ENCODE data around the gene CACNA2D2. TPM values are rescaled to one million over a fixed set of nuclear protein-coding genes. Genes with fewer than 3 reads are reported as not detected.
A peak's percentile ranks its signal among the peaks of the same experiment; 100 is the strongest.

The CACNA2D2 gene
- total RNA-seq, 1 experiment from 2014 or later, result not detected

DNA sequence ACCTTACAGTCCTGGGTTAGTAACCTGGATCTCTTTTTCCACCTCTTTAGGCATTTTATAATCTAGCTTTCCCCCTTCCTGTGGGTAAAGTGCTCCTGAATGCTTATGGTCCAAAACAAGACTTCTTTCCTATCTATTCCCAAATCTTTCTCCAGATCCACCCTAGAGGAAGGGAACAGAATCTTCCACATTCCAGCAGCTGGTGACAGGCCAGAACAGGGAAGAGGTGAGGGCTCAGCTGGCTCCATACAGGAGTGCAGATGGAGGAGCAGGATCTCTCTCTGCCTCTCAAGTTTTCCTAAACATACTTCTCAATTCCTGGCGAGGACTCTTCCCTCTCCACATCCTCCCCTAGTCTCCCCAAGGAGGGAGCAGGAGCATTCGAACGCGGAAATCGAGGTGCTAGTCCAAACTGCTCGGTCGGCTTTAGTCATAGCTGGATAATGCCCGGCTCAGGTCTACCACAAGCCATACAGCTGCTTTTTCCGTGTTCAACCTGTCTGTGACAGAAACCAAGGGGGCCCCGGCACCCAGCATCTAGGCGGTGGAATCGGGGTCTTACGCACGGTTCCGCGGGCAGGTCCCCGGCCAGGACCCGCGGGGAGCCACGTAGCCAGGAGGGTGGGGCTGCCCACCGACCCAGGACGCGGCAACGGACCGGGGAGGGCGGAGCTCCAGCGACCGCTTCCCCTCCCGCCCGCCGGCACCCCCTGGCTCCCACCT lies 166.8 kb downstream of the CACNA2D2 start:
- peak in 1 of 2 experiments; percentile 38 for DNase-seq
- Histone ChIP-seq H3K4me1 (peaks cover 4% of the 10 kb centered on the region; the same call in 1 of the 2 replicates), H3K9me3 (replicated peaks) (no peaks in the 10 kb centered on the region), H3K36me3 (peaks cover 6% of the 10 kb centered on the region; the same call in 1 of the 2 replicates), H3K27me3 (no peaks in the 10 kb centered on the region), H3K27ac (peak overlapping the region; percentile 67), H3K4me3 (peak overlapping the region; percentile 79)

- Histone ChIP-seq H3K9me3 (replicated peaks) (no peaks in the 10 kb centered on the region), H3K27me3 (no peaks in the 10 kb centered on the region), H3K27ac (no peak overlapping the region), H3K4me3 (no peak overlapping the region), H3K4me1 (peaks cover 4% of the 10 kb centered on the region; the same call in 1 of the 2 replicates), H3K36me3 (peaks cover 23% of the 10 kb centered on the region; the same call in 1 of the 2 replicates)
- no peak for DNase-seq
These were observed 168.9 kb downstream of the CACNA2D2 start for GRCh38 chr3:50334339-50335075.

DNA sequence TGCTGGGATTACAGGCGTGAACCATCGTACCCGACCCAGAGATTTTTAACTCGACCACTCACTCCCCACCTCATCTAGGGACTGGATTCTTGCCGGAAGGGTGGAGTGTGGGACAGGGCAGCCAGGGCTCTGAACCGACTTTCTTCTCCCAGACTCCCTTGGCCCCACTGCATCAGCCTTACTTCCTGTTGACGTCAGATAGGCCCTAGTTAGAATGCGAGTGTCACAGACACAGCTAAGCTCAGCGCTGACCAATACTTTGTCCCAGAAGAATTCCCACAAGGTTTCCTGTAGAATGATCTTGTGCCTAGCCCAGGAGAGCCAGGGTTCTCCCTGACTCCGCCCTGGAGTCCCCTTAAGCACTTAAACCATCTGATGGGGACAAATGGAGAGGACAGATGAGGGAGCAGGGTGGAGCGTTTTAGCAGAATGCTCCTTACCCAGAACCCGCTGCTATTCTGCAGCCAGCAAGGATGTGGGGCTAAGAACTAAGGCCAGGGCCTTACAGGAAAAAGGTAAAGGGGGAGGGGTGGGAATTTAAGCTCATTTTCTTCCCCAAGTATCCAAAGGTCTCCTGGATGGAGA lies 169.6 kb downstream of the CACNA2D2 start:
- no peak for DNase-seq
- Histone ChIP-seq H3K27ac (no peak overlapping the region), H3K9me3 (replicated peaks) (no peaks in the 10 kb centered on the region), H3K4me1 (peaks cover 4% of the 10 kb centered on the region; the same call in 1 of the 2 replicates), H3K36me3 (peaks cover 23% of the 10 kb centered on the region; the same call in 1 of the 2 replicates), H3K27me3 (no peaks in the 10 kb centered on the region), H3K4me3 (no peak overlapping the region)

DNA sequence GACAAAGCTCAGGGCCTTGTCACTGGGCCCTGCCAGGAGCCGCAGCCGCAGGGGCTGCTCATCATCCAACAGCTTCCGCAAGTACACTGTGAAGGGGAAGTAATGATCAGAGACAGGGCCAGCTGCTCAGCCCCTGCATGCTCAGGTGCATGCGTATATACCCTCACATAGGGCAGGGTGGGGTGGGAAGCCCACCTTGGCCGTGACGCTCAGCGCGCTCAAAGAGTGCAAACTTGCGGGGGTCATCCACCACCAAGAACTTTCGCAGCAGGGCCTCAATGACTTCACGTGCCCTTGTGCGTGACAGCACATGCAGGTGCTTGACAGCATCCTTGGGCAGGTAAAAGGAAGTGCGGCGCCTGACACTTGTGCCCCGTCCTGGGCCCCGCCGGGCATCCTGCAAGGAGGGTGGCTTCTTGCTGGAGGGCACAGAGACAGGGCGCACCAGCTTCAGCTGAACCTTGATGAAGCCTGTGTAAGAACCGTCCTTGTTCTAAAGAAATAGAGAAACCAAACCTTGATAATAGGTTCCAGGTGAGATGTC lies 172.0 kb downstream of the CACNA2D2 start:
- peaks cover 23% of the 10 kb centered on the region; the same call in 1 of the 2 replicates for H3K36me3 ChIP-seq
- DNase-seq, result no peak

DNA sequence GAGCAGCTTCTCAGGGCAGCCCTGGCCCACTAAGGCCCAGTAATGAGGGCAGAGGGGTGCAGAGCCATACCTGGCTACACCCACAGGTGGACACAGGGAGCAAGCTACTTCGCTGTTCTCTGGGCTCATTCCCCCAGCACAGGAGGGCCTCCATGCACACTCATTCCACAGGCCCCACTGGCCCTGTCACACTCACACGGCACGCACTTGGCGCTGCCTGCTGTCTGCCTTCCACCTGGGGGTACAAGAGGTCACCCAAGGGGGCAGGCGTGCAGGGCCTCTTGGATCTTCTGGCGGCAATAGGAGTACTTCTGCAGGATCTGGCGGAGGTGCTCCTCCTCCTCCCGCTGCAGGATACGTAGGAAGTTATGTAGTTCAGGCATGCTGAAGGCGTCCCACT lies 173.1 kb downstream of the CACNA2D2 start:
- H3K9me3 ChIP-seq (replicated peaks), result no peaks in the 10 kb centered on the region
- H3K4me3 ChIP-seq, result no peak overlapping the region
- H3K36me3 ChIP-seq, result peaks cover 23% of the 10 kb centered on the region; the same call in 1 of the 2 replicates
- DNase-seq, result no peak
- no peak overlapping the region for H3K27ac ChIP-seq
- no peaks in the 10 kb centered on the region for H3K4me1 ChIP-seq
- H3K27me3 ChIP-seq, result no peaks in the 10 kb centered on the region

More for the DNA sequence above, 172.0 kb downstream of the CACNA2D2 start:
- no peaks in the 10 kb centered on the region for H3K9me3 ChIP-seq (replicated peaks)
- H3K27me3 ChIP-seq, result no peaks in the 10 kb centered on the region
- H3K4me3 ChIP-seq, result no peak overlapping the region
- H3K4me1 ChIP-seq, result peaks cover 4% of the 10 kb centered on the region; the same call in 1 of the 2 replicates
- no peak overlapping the region for H3K27ac ChIP-seq

DNA sequence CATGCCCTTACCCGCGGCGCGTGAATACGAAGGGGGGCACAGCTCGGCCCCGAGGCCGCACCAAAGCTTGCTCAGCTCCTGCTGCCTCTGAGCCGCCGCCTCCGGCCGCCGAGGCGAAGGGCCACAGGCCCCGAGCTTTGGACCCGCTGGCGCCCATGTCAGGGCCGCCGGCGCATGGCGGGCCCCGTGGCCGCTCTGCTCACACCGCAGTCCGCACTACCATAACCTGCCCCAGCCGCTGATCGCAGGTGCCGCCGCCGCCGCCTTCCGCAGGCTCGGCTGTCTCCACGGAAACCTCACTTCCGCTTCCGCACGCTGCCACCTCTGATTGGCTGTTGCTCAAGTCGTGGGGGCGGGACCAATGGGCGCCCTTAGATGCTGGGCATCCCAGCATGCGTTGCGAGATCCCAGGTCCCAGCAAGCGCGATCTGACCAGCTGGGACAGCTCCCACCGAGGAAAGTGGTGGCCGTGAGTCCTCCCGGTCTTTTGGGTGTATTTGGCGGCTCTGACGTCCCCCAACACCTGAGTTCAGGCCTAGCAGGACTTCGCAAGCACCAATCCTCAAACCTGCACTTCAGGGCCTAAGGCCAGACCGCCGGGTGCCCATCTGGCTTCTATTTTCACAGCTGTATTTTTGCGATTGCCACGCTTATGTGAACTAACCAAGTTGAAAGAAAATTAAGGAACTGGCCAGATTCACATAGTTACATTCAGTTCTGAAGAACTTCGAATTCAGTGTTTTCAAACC lies 175.3 kb downstream of the CACNA2D2 start, which contains the start of gene TUSC2:
TSS of gene TUSC2 (minus strand) at position 281 of the 749 bp plus-strand sequence. CDS start at position 157, 124 bp downstream.
- no peaks in the 10 kb centered on the region for H3K27me3 ChIP-seq
- peak within 1 kb of the TSS; percentile 90 for H3K4me3 ChIP-seq
- peak; percentile 95 to 97 for DNase-seq
- no peaks in the 10 kb centered on the region for H3K9me3 ChIP-seq (replicated peaks)
- peaks cover 23% of the 10 kb centered on the region; the same call in 1 of the 2 replicates for H3K36me3 ChIP-seq
- peaks cover 4% of the 10 kb centered on the region; the same call in 1 of the 2 replicates for H3K4me1 ChIP-seq
- peak within 1 kb of the TSS; percentile 11; the same call in 1 of the 2 replicates for H3K27ac ChIP-seq

GRCh38 chr3:50327129-50327528 lies 176.3 kb downstream of the CACNA2D2 start:
- Histone ChIP-seq H3K27me3 (no peaks in the 10 kb centered on the region), H3K27ac (no peak overlapping the region), H3K4me3 (peak overlapping the region; percentile 90), H3K9me3 (replicated peaks) (no peaks in the 10 kb centered on the region), H3K36me3 (peaks cover 20% of the 10 kb centered on the region; the same call in 1 of the 2 replicates), H3K4me1 (peaks cover 4% of the 10 kb centered on the region; the same call in 1 of the 2 replicates)
- DNase-seq, result no peak

GRCh38 chr3:50326182-50326541 lies 177.3 kb downstream of the CACNA2D2 start:
- no peak overlapping the region for H3K27ac ChIP-seq

DNA sequence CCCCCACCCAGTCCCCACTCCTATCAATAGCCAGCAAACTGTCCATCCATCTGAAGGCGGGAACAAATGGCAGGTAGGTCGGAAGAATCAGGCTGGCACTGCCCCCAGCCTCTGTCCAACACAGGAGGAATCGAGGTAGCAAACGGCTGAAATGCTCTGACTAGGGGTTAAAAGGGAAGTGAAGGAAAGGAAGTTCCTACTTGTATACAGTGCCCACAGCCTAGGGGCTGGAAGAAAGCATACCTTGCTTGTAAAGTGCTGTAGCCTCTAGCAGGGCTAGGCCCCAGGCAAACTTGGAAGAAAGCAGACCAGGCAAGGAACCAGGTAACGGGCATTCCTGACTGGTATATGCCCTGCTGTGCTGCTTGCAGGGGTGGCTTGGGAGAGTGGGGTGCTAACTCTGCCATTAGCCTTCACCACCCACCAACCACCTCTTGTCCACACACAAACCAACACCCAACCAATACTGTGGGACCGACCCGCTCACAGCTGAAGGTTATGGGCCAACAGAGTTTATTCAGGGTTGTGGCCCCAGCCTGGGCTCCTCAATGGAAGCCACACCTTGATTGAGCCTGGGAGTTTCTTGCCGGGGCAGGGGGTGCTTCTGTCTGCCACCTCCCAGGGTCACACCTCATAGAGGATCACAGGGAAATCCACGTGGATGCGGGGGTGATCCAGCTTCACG lies 177.8 kb downstream of the CACNA2D2 start:
- no peak overlapping the region for H3K27ac ChIP-seq
- peaks cover 7% of the 10 kb centered on the region; the same call in 1 of the 2 replicates for H3K36me3 ChIP-seq
- H3K9me3 ChIP-seq (replicated peaks), result no peaks in the 10 kb centered on the region
- H3K4me1 ChIP-seq, result peaks cover 4% of the 10 kb centered on the region; the same call in 1 of the 2 replicates
- no peaks in the 10 kb centered on the region for H3K27me3 ChIP-seq
- DNase-seq, result no peak
- no peak overlapping the region for H3K4me3 ChIP-seq

More at GRCh38 chr3:50326182-50326541, 177.3 kb downstream of the CACNA2D2 start:
- DNase-seq, result no peak
- Histone ChIP-seq H3K27me3 (no peaks in the 10 kb centered on the region), H3K36me3 (peaks cover 12% of the 10 kb centered on the region; the same call in 1 of the 2 replicates), H3K4me1 (peaks cover 4% of the 10 kb centered on the region; the same call in 1 of the 2 replicates), H3K4me3 (no peak overlapping the region), H3K9me3 (replicated peaks) (no peaks in the 10 kb centered on the region)

- DNase-seq, result no peak
- H3K4me1 ChIP-seq, result peaks cover 4% of the 10 kb centered on the region; the same call in 1 of the 2 replicates
These were observed 178.3 kb downstream of the CACNA2D2 start for GRCh38 chr3:50325113-50325480.

GRCh38 chr3:50324351-50325112 lies 178.9 kb downstream of the CACNA2D2 start:
- Histone ChIP-seq H3K27me3 (no peaks in the 10 kb centered on the region), H3K9me3 (replicated peaks) (no peaks in the 10 kb centered on the region), H3K4me3 (no peak overlapping the region), H3K4me1 (peaks cover 4% of the 10 kb centered on the region; the same call in 1 of the 2 replicates), H3K36me3 (no peaks in the 10 kb centered on the region; the same call in 1 of the 2 replicates), H3K27ac (no peak overlapping the region)
- peak; percentile 75 to 83 for DNase-seq

More at GRCh38 chr3:50325113-50325480, 178.3 kb downstream of the CACNA2D2 start:
- Histone ChIP-seq H3K36me3 (peaks cover 4% of the 10 kb centered on the region; the same call in 1 of the 2 replicates), H3K27ac (no peak overlapping the region), H3K4me3 (no peak overlapping the region), H3K27me3 (no peaks in the 10 kb centered on the region), H3K9me3 (replicated peaks) (no peaks in the 10 kb centered on the region)

GRCh38 chr3:50323614-50324199 lies 179.7 kb downstream of the CACNA2D2 start:
- Histone ChIP-seq H3K4me1 (peaks cover 4% of the 10 kb centered on the region; the same call in 1 of the 2 replicates), H3K27me3 (no peaks in the 10 kb centered on the region), H3K4me3 (no peak overlapping the region), H3K36me3 (peaks cover 5% of the 10 kb centered on the region), H3K27ac (no peak overlapping the region), H3K9me3 (replicated peaks) (no peaks in the 10 kb centered on the region)
- no peak for DNase-seq

All from SJCRH30 (cell line).